HTERT RPE-1 (cell line): Measurements from ENCODE around the gene PLIN3.
"Not testable (repeated sequence)": the region's sequence is repeated elsewhere in the genome, so short reads cannot be mapped to it uniquely, and the experiment has no call there.

Experiments
- in situ Hi-C: fragments of 300-500 bp; cut with MboI; formaldehyde crosslinking; loops from 4 replicates; pipeline ENCODE4 v1.14.3; 2020; ENCODE audit warnings: low sequenced_read_pairs

Gene PLIN3

GRCh38 chr19:4891066-4891465, 23.6 kb upstream of the PLIN3 start:
- in situ Hi-C loops, result no loop called here

GRCh38 chr19:4889034-4889815, 21.8 kb upstream of the PLIN3 start:
- in situ Hi-C loops, result no loop called here

- in situ Hi-C loops, result not testable (repeated sequence)
Observed at GRCh38 chr19:4887803-4888202, 20.3 kb upstream of the PLIN3 start.

GRCh38 chr19:4884993-4885392, 17.5 kb upstream of the PLIN3 start:
- in situ Hi-C loops, result not testable (repeated sequence)

GRCh38 chr19:4882874-4883273, 15.4 kb upstream of the PLIN3 start:
- in situ Hi-C loops, result not testable (repeated sequence)

GRCh38 chr19:4879041-4879440, 11.6 kb upstream of the PLIN3 start:
- in situ Hi-C loops, result no loop called here

- in situ Hi-C loops, result no loop called here
Observed at GRCh38 chr19:4878491-4878968, 11.1 kb upstream of the PLIN3 start.

- in situ Hi-C loops, result no loop called here
Observed at GRCh38 chr19:4877753-4878490, 10.5 kb upstream of the PLIN3 start.

- in situ Hi-C loops, result no loop called here
Observed at GRCh38 chr19:4873930-4874329, 6.5 kb upstream of the PLIN3 start.

- in situ Hi-C loops, result no loop called here
Observed at GRCh38 chr19:4871711-4872110, 4.2 kb upstream of the PLIN3 start.

GRCh38 chr19:4870025-4870700, 2.7 kb upstream of the PLIN3 start:
- in situ Hi-C loops, result no loop called here

- in situ Hi-C loops, result no loop called here
Observed at GRCh38 chr19:4868286-4868834, 893 bp upstream of the PLIN3 start.

- in situ Hi-C loops, result no loop called here
Observed at GRCh38 chr19:4866595-4867424, 657 bp downstream of the PLIN3 start.

GRCh38 chr19:4861147-4861546, 6.3 kb downstream of the PLIN3 start:
- in situ Hi-C loops, result no loop called here

- in situ Hi-C loops, result no loop called here
Observed at GRCh38 chr19:4859697-4860096, 7.8 kb downstream of the PLIN3 start.

- in situ Hi-C loops, result not testable (repeated sequence)
Observed at GRCh38 chr19:4856468-4856867, 11.0 kb downstream of the PLIN3 start.

- in situ Hi-C loops, result not testable (repeated sequence)
Observed at GRCh38 chr19:4853506-4853905, 14.0 kb downstream of the PLIN3 start.

- in situ Hi-C loops, result no loop called here
Observed at GRCh38 chr19:4852484-4852883, 15.0 kb downstream of the PLIN3 start.

GRCh38 chr19:4851551-4852290, 15.7 kb downstream of the PLIN3 start:
- in situ Hi-C loops, result no loop called here

- in situ Hi-C loops, result no loop called here
Observed at GRCh38 chr19:4849019-4849418, 18.4 kb downstream of the PLIN3 start.
